Endothelial cell of umbilical vein (primary cell): Measurements from ENCODE around the gene PRPF38B. TPM values are rescaled to one million over a fixed set of nuclear protein-coding genes. Genes with fewer than 3 reads are reported as not detected.
"Not testable (repeated sequence)": the region's sequence is repeated elsewhere in the genome, so short reads cannot be mapped to it uniquely, and the experiment has no call there.

ENCODE experiments used
- BruUV-seq: library from RNA; stranded (reverse); fragments of 400-500 nt; replicated peaks from 2 replicates; lab custom pipeline; 2021; lab: Mats Ljungman, UMichigan
- CTCF ChIA-PET: fragments of 300-600, 350-600 bp; sonication (Branson Sonifier 250); formaldehyde crosslinking; loops from one replicate; lab custom pipeline; 2021; ENCODE audit warnings: antibody characterized with exemption, inconsistent platforms; lab: Charles Lee
- POLR2A ChIA-PET: fragments of 300-600, 350-600 bp; sonication (Branson Sonifier 250); formaldehyde crosslinking; loops from one replicate; lab custom pipeline; 2021; ENCODE audit warnings: antibody characterized with exemption, inconsistent platforms; lab: Charles Lee
- DNase-seq: peaks from one replicate; pipeline ENCODE4 v3.0.0-alpha.2; 2011; ENCODE audit warnings: low read depth, low spot score
- FAIRE-seq: peaks from 2 replicates; lab custom pipeline; 2011; peaks lifted over from hg19 to GRCh38; lab: Jason Lieb, UNC
- H2AFZ ChIP-seq: 2 replicates; pipeline ENCODE4 v1.6.0; 2012; ENCODE audit warnings: low read depth, low read length, control low read depth, inconsistent platforms
- H3K27ac ChIP-seq: 2 replicates; pipeline ENCODE4 v1.5.1; 2011; ENCODE audit warnings: low read depth, mild to moderate bottlenecking, control low read depth, low read length, moderate library complexity; ENCODE audit not compliant: insufficient read depth
- H3K27me3 ChIP-seq, 2 experiments: 2 replicates each; pipeline versions ENCODE4 v1.6.0 to v1.6.1; 2011; ENCODE audit warnings: low read length in 2 of 2, mixed read lengths in 1 of 2; ENCODE audit not compliant: control insufficient read depth in 2 of 2, insufficient read depth in 2 of 2
- H3K36me3 ChIP-seq, 2 experiments: 2 replicates in 1 of 2; 3 replicates in 1 of 2; pipeline ENCODE4 v1.5.1; 2011; ENCODE audit warnings: low read length in 2 of 2, mild to moderate bottlenecking in 1 of 2, moderate library complexity in 1 of 2; ENCODE audit not compliant: control insufficient read depth in 2 of 2, insufficient read depth in 2 of 2; ENCODE audit errors: extremely low read depth in 1 of 2
- H3K4me1 ChIP-seq: 3 replicates; pipeline ENCODE4 v1.5.1; 2011; ENCODE audit warnings: mild to moderate bottlenecking, low read length; ENCODE audit not compliant: control insufficient read depth, insufficient read depth; ENCODE audit errors: extremely low read depth
- H3K4me2 ChIP-seq: 2 replicates; pipeline ENCODE4 v1.6.1; 2011; ENCODE audit warnings: low read length, control low read depth, mixed read lengths; ENCODE audit not compliant: insufficient read depth
- H3K4me3 ChIP-seq, 3 experiments: fragments of 200-600 bp in 1 of 3; sonication (generic), shearing (Covaris generic) in 1 of 3; replicated peaks in 1 of 3; 2 replicates each; pipeline ENCODE4 v1.5.1; 2011 to 2016; ENCODE audit warnings: control low read depth in 3 of 3, low read length in 3 of 3, mild to moderate bottlenecking in 2 of 3, inconsistent platforms in 1 of 3, low read depth in 1 of 3, moderate library complexity in 1 of 3; ENCODE audit not compliant: insufficient read depth in 1 of 3
- H3K79me2 ChIP-seq: 2 replicates; pipeline ENCODE4 v1.6.0; 2012; ENCODE audit warnings: low read length, inconsistent platforms; ENCODE audit not compliant: control insufficient read depth, insufficient read depth
- H3K9ac ChIP-seq: replicated peaks from 2 replicates; pipeline ENCODE3; 2011; ENCODE audit warnings: low read length, control low read depth; ENCODE audit not compliant: insufficient read depth; ENCODE audit errors: extremely low read depth
- H3K9me1 ChIP-seq: replicated peaks from 3 replicates; pipeline ENCODE4 v1.6.0; 2011; ENCODE audit warnings: mild to moderate bottlenecking, low read length; ENCODE audit not compliant: control insufficient read depth, insufficient read depth; ENCODE audit errors: extremely low read depth
- H3K9me3 ChIP-seq: replicated peaks from 2 replicates; pipeline ENCODE4 v1.5.1; 2012; ENCODE audit warnings: low read length, inconsistent platforms; ENCODE audit not compliant: control insufficient read depth, insufficient read depth
- H4K20me1 ChIP-seq: replicated peaks from 2 replicates; pipeline ENCODE3; 2011; ENCODE audit warnings: mild to moderate bottlenecking, low read length; ENCODE audit not compliant: control insufficient read depth, insufficient read depth; ENCODE audit errors: extremely low read depth
- EZH2 ChIP-seq: IDR thresholded peaks from 2 replicates; pipeline ENCODE4 v1.6.1; 2012; ENCODE audit warnings: borderline replicate concordance, low read depth, mild to moderate bottlenecking, moderate library complexity, low read length, inconsistent platforms; ENCODE audit not compliant: severe bottlenecking
- FOS ChIP-seq: IDR thresholded peaks from 2 replicates; pipeline ENCODE4 v1.6.1; 2011; ENCODE audit warnings: mild to moderate bottlenecking, low read length, moderate library complexity, borderline replicate concordance; ENCODE audit not compliant: insufficient read depth
- GATA2 ChIP-seq: IDR thresholded peaks from 2 replicates; pipeline ENCODE4 v1.7.0; 2011; ENCODE audit warnings: low read depth, mild to moderate bottlenecking, moderate library complexity, mixed read lengths, low read length; ENCODE audit not compliant: insufficient read length, insufficient read depth
- JUN ChIP-seq: IDR thresholded peaks from 2 replicates; pipeline ENCODE4 v1.6.1; 2011; ENCODE audit warnings: borderline replicate concordance, low read depth; ENCODE audit not compliant: insufficient read length, insufficient read depth
- MAX ChIP-seq: IDR thresholded peaks from 2 replicates; pipeline ENCODE4 v1.6.1; 2011; ENCODE audit not compliant: insufficient read depth, insufficient read length
- MYC ChIP-seq: IDR thresholded peaks from one replicate; pipeline ENCODE4 v1.6.1; 2011; ENCODE audit warnings: mild to moderate bottlenecking, low read depth, low read length
- POLR2A ChIP-seq: IDR thresholded peaks from 2 replicates; pipeline ENCODE4 v1.6.1; 2012; ENCODE audit warnings: low read depth, mild to moderate bottlenecking, control low read depth, low read length
- POLR2AphosphoS5 ChIP-seq: IDR thresholded peaks from 2 replicates; pipeline ENCODE4 v1.6.1; 2012; ENCODE audit warnings: low read depth, mild to moderate bottlenecking, control low read depth, low read length, moderate library complexity; ENCODE audit not compliant: insufficient read depth
- dilution Hi-C: fragments of 300-500 bp; cut with MboI; formaldehyde crosslinking; loops from one replicate; pipeline ENCODE4 v1.15.0; 2019; ENCODE audit warnings: low sequenced_read_pairs; ENCODE audit not compliant: extremely low pct_ligation_motif_present
- intact Hi-C: fragments of 100-400 bp; cut with micrococcal nuclease; formaldehyde crosslinking; loops from one replicate; pipeline ENCODE4 v1.10.0; 2022
- polyA plus RNA-seq, 4 experiments: library from polyadenylated mRNA; depleted of rRNA in 3 of 4; stranded (reverse) in 3 of 4; unstranded in 1 of 4; fragments of >200 nt; gene quantifications; 2 replicates each; pipeline versions ENCODE4 v1.2.1 to v1.2.3, GENCODE V29; 2011 to 2012; ENCODE audit warnings: missing spikeins in 1 of 4
- total RNA-seq: library from RNA; stranded (reverse); gene quantifications from 2 replicates; pipeline ENCODE4 v1.2.3, GENCODE V29; 2021
- TF ChIP-seq, protein P1 (sequence below), 2 donors: IDR thresholded peaks; 1 replicate in 1 of 2; 2 replicates in 1 of 2; pipeline ENCODE4 v1.5.1; 2011; ENCODE audit warnings: low read length in 2 of 2, mild to moderate bottlenecking in 2 of 2, moderate library complexity in 2 of 2, control low read depth in 1 of 2, inconsistent platforms in 1 of 2, low read depth in 1 of 2; ENCODE audit not compliant: insufficient read depth in 1 of 2; ENCODE audit errors: extremely low read depth in 1 of 2

The PRPF38B gene
- total and polyA plus RNA-seq, 2 donors (not counting 3 experiments of a cell fraction or from before 2014, with no cell fraction given): 19.3 to 46.6 TPM

- BruUV-seq: not testable (repeated sequence)
Observed at GRCh38 chr1:108681701-108682100, 10.4 kb upstream of the PRPF38B start.

GRCh38 chr1:108685529-108685928 is 6.6 kb upstream of the PRPF38B start:
- intact Hi-C loops: no loop called here
- FAIRE-seq (no peak), DNase-seq (no peak)
- H4K20me1 ChIP-seq: no peaks in the 10 kb centered on the region
- no peaks in the 10 kb centered on the region for H3K79me2 ChIP-seq
- H3K4me2 ChIP-seq: no peak overlapping the region
- dilution Hi-C loops: no loop called here
- BruUV-seq: no TSS peak
- H3K27me3 ChIP-seq: no peaks in the 10 kb centered on the region
- no peak overlapping the region for H3K9ac ChIP-seq
- CTCF ChIA-PET: no interaction called here
- H3K36me3 ChIP-seq: no peaks in the 10 kb centered on the region
- H3K4me1 ChIP-seq: peaks cover 8% of the 10 kb centered on the region
- H3K4me3 ChIP-seq: no peak overlapping the region
- no peaks in the 10 kb centered on the region for H3K9me1 ChIP-seq
- H3K9me3 ChIP-seq: no peaks in the 10 kb centered on the region
- POLR2A ChIA-PET: no interaction called here
- no peak for TF ChIP-seq MAX
- no peak for TF ChIP-seq MYC
- TF ChIP-seq, protein P1, sequence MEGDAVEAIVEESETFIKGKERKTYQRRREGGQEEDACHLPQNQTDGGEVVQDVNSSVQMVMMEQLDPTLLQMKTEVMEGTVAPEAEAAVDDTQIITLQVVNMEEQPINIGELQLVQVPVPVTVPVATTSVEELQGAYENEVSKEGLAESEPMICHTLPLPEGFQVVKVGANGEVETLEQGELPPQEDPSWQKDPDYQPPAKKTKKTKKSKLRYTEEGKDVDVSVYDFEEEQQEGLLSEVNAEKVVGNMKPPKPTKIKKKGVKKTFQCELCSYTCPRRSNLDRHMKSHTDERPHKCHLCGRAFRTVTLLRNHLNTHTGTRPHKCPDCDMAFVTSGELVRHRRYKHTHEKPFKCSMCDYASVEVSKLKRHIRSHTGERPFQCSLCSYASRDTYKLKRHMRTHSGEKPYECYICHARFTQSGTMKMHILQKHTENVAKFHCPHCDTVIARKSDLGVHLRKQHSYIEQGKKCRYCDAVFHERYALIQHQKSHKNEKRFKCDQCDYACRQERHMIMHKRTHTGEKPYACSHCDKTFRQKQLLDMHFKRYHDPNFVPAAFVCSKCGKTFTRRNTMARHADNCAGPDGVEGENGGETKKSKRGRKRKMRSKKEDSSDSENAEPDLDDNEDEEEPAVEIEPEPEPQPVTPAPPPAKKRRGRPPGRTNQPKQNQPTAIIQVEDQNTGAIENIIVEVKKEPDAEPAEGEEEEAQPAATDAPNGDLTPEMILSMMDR (IDR thresholded peaks at IDR 0.05; ENCODE audit: extremely low read depth in 1 of 2, insufficient read depth in 1 of 2, low read depth in 1 of 2, low read length in 2 of 2): no peak
- TF ChIP-seq JUN: no peak
- TF ChIP-seq EZH2: no peak
- no peak for TF ChIP-seq GATA2
- TF ChIP-seq POLR2A: no peak
- TF ChIP-seq FOS: no peak
- TF ChIP-seq POLR2AphosphoS5: no peak
- H2AFZ ChIP-seq: no peak overlapping the region
- H3K27ac ChIP-seq: no peak overlapping the region

More at GRCh38 chr1:108681701-108682100, 10.4 kb upstream of the PRPF38B start:
- H3K9me1 ChIP-seq, H3K9ac ChIP-seq, H3K79me2 ChIP-seq, H3K36me3 ChIP-seq, CTCF ChIA-PET, H4K20me1 ChIP-seq, H3K27me3 ChIP-seq, H3K9me3 ChIP-seq, FAIRE-seq, dilution Hi-C loops, H3K4me1 ChIP-seq, H3K4me3 ChIP-seq, H3K4me2 ChIP-seq, H3K27ac ChIP-seq: not testable (repeated sequence)
- peak; percentile 9 for DNase-seq
- H2AFZ ChIP-seq: peak overlapping the region; percentile 73
- POLR2A ChIA-PET: interaction anchor here (2.5 kb wide), 1 partner anchor 11 kb away, joined by 11 read pairs; the partner anchor contains the start of gene PRPF38B
- intact Hi-C loops: loop anchor here (1.0 kb wide), 1 partner anchor 11 kb away; the partner anchor contains the start of gene PRPF38B
- peak; percentile 67 for TF ChIP-seq GATA2
